ENCODE measurements around the gene YKT6.
"Not testable (repeated sequence)": the region's sequence is repeated elsewhere in the genome, so short reads cannot be mapped to it uniquely, and the experiment has no call there.

YKT6 gene

GRCh38 chr7:44200699-44201461 is at the start of gene YKT6:
Gene YKT6, plus strand, starts transcription at chr7:44200978. Its CDS starts 158 bp downstream, at chr7:44201136.
- DNase-seq (ENCODE audit: low spot score) = peak; percentile 88

GRCh38 chr7:44151956-44152355 is 48.8 kb upstream of the YKT6 start:
- DNase-seq (ENCODE audit: low spot score) = no peak

GRCh38 chr7:44152971-44153947 is 47.5 kb upstream of the YKT6 start:
- DNase-seq (ENCODE audit: low spot score) = no peak

- no peak for DNase-seq (ENCODE audit: low spot score)
These were observed 46.8 kb upstream of the YKT6 start for GRCh38 chr7:44153948-44154335.

DNA sequence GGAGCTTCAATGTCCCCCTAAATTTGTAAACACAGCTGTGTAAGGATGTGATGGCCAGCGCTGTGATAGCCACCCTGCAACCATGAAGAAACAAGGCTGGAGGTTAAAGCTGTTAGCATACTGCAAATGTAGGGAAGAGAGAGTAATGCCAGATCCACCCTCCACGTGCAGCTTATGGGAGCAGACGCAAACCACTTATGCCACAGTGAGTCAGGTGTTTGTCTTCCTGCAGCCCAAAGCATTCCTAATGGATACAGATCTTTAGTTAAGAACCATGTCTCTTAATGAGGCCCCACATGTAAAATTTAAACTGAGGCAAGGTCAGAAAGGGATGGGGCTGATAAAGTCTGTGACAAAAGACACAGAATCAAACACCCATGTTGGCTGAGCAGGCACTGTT is 46.1 kb upstream of the YKT6 start:
- no peak for DNase-seq (ENCODE audit: low spot score)

- no peak for DNase-seq (ENCODE audit: low spot score)
These were observed 45.3 kb upstream of the YKT6 start for GRCh38 chr7:44155191-44156185.

GRCh38 chr7:44156453-44157010 is 44.2 kb upstream of the YKT6 start:
- DNase-seq (ENCODE audit: low spot score) = no peak

- DNase-seq (ENCODE audit: low spot score) = no peak
These were observed 43.4 kb upstream of the YKT6 start for GRCh38 chr7:44157116-44158080.

GRCh38 chr7:44158096-44158872 is 42.5 kb upstream of the YKT6 start:
- no peak for DNase-seq (ENCODE audit: low spot score)

GRCh38 chr7:44158873-44159631 is 41.7 kb upstream of the YKT6 start:
- DNase-seq (ENCODE audit: low spot score) = no peak

GRCh38 chr7:44159824-44160630 is 40.8 kb upstream of the YKT6 start:
- DNase-seq (ENCODE audit: low spot score) = no peak

DNA sequence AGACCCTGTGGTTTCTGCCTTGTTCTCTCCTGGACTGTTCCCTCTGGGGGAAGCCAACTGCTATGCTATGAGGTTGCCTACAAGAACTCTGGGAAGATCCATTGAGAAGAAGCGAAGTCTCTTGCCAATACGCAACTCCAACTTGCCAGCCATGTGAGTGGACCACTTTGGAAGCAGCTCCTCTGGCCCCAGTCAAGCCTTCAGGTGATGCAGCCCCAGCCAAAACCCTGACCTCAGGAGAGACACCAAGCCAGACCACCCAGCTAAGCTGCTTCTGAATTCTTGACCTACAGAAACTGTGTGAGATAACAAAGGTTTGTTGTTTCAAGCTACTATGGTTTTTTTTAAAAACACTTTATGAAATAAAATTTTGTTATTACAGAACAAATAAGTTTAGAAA is 39.4 kb upstream of the YKT6 start:
- DNase-seq (ENCODE audit: low spot score) = no peak

- no peak for DNase-seq (ENCODE audit: low spot score)
These were observed 38.6 kb upstream of the YKT6 start for GRCh38 chr7:44162179-44162578.

DNA sequence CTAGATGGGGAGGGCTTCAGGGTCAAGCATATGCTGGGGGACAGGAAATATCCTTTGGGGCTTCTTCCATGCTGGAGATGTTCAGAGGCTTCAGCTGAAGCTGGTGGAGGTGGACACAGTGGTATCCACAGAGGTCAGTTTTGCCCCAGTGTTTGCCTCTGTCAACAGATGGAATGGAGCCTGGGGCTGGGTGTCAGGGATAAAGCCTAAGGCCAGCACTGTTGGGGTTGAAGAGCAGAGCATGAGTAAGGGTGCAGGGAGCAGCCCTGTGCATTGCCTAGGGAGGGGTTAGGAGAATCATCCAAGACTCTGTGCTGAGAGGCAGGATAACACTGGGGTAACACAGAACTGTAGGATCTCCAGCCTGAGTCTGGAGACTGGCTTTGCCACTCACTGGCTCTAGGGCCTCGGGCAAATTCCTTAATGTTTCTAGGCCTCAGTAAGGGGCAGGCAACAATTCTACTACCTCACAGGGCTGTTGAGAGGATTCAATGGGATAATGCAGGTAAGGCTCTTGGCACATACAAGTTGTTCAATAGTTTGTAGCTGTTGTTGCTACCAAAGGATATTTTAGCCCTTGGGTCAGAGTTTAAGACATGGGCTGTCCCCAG is 37.9 kb upstream of the YKT6 start:
- DNase-seq (ENCODE audit: low spot score) = no peak

DNA sequence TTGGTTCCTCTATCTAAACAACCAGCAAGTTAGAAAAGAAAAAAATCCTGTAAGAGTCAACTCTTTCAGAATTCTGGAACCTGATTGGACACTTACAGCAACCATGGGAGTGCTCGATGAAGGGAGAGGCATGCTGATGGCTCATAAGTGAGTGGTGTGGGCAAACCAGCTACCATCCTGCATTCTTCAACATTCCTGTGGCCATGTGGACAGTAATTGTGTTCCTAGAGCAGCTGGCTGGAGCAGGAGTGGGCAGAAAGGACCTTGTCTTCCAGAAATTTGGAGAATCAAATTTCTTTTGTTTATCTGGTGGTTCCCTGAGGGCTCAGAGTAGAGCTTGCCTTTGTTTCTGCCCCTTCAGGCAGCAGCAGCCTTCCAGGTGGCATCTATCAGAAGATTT is 37.2 kb upstream of the YKT6 start:
- no peak for DNase-seq (ENCODE audit: low spot score)

DNA sequence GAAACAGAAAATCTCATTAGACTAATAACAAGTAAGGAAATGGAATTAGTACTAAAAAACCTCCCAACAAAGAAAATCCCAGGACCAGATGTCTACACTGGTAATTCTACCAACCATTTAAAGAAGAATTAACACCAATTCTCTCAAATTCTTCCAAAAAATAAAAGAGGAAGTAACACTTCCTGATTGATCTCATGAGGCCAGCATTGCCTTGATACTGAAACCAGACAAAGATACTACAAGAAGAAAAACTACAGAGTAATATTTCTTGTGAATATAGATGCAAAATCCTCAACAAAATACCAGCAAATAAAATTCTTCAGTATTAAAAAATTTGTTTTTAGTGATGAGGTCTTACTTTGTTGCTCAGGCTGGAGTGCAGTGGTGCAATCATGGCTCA is 32.9 kb upstream of the YKT6 start:
- DNase-seq (ENCODE audit: low spot score) = no peak

DNA sequence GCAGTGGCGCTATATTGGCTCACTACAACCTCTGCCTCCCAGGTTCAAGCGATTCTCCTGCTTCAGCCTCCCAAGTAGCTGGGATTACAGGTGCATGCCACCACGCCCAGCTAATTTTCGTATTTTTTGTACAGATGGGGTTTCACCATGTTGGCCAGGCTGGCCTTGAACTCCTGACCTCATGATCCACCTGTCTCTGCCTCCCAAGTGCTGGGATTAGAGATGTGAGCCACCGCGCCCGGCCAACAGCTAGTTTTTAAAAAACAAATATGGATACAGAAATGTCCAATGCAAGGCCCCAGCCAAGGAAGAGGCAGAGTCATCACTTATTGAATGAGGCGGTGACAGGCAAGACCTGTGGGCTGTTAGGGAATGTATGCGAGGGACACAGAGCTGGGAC is 28.9 kb upstream of the YKT6 start:
- not testable (repeated sequence) for DNase-seq (ENCODE audit: low spot score)
